GM10847 (cell line): ENCODE results near the gene TMEM18.

Experiments
- POLR2A ChIP-seq: IDR thresholded peaks from 2 replicates; pipeline ENCODE4 v1.6.1; 2011; ENCODE audit not compliant: insufficient read length; ENCODE audit errors: extremely low read depth

Gene TMEM18

GRCh38 chr2:668000-668398 lies 9.2 kb downstream of the TMEM18 start:
- TF ChIP-seq POLR2A: no peak

GRCh38 chr2:667332-667999 lies 9.7 kb downstream of the TMEM18 start:
- no peak for TF ChIP-seq POLR2A

- TF ChIP-seq POLR2A: no peak
Observed at GRCh38 chr2:666441-666840, 10.8 kb downstream of the TMEM18 start.

- TF ChIP-seq POLR2A: no peak
Observed at GRCh38 chr2:665340-666073, 11.7 kb downstream of the TMEM18 start.

GRCh38 chr2:664063-664462 lies 13.1 kb downstream of the TMEM18 start:
- no peak for TF ChIP-seq POLR2A

GRCh38 chr2:663221-663620 lies 14.0 kb downstream of the TMEM18 start:
- no peak for TF ChIP-seq POLR2A

GRCh38 chr2:661360-661635 lies 15.9 kb downstream of the TMEM18 start:
- TF ChIP-seq POLR2A: no peak

GRCh38 chr2:660586-661359 lies 16.4 kb downstream of the TMEM18 start:
- no peak for TF ChIP-seq POLR2A

GRCh38 chr2:660029-660428 lies 17.2 kb downstream of the TMEM18 start:
- no peak for TF ChIP-seq POLR2A

GRCh38 chr2:658426-658825 lies 18.8 kb downstream of the TMEM18 start:
- no peak for TF ChIP-seq POLR2A

GRCh38 chr2:657766-658165 lies 19.4 kb downstream of the TMEM18 start:
- TF ChIP-seq POLR2A: no peak

- no peak for TF ChIP-seq POLR2A
Observed at GRCh38 chr2:656676-657075, 20.5 kb downstream of the TMEM18 start.

- no peak for TF ChIP-seq POLR2A
Observed at GRCh38 chr2:655626-656025, 21.6 kb downstream of the TMEM18 start.

- TF ChIP-seq POLR2A: no peak
Observed at GRCh38 chr2:654896-655295, 22.3 kb downstream of the TMEM18 start.

- no peak for TF ChIP-seq POLR2A
Observed at GRCh38 chr2:653645-654425, 23.4 kb downstream of the TMEM18 start.

- no peak for TF ChIP-seq POLR2A
Observed at GRCh38 chr2:652881-653480, 24.2 kb downstream of the TMEM18 start.

GRCh38 chr2:651951-652373 lies 25.2 kb downstream of the TMEM18 start:
- TF ChIP-seq POLR2A: no peak
